Naive B cell (primary cell): ENCODE data around the gene NAA25. TPM values are rescaled to one million over a fixed set of nuclear protein-coding genes. Genes with fewer than 3 reads are reported as not detected.
A peak's percentile ranks its signal among the peaks of the same experiment; 100 is the strongest.
"Not testable (repeated sequence)": the region's sequence is repeated elsewhere in the genome, so short reads cannot be mapped to it uniquely, and the experiment has no call there.

Experiments
- ATAC-seq, 2 donors: fragments of 150-1000 bp; cut with Tn5 transposase; 2 replicates each; pipeline ENCODE4 v1.10.0; 2021; ENCODE audit warnings: low read depth in 2 of 2, mild to moderate bottlenecking in 2 of 2, moderate library complexity in 2 of 2
- DNase-seq: peaks from one replicate; pipeline ENCODE4 v3.0.0; 2022
- H3K27ac Mint-ChIP-seq, 6 donors: one replicate each; pipeline ENCODE4 v1.8.0; 2020 to 2022; ENCODE audit warnings: mild to moderate bottlenecking in 6 of 6, mixed read lengths in 6 of 6, moderate library complexity in 5 of 6, inconsistent platforms in 2 of 6
- H3K27me3 Mint-ChIP-seq, 3 donors: one replicate each; pipeline ENCODE4 v1.8.0; 2021 to 2022; ENCODE audit warnings: mixed read lengths in 3 of 3, mild to moderate bottlenecking in 1 of 3
- H3K36me3 Mint-ChIP-seq, 2 donors: one replicate each; pipeline ENCODE4 v1.8.0; 2020 to 2022; ENCODE audit warnings: mixed read lengths in 2 of 2, inconsistent platforms in 1 of 2, mild to moderate bottlenecking in 1 of 2
- H3K4me1 Mint-ChIP-seq, 3 donors: one replicate each; pipeline ENCODE4 v1.8.0; 2020 to 2022; ENCODE audit warnings: mixed read lengths in 3 of 3, inconsistent platforms in 1 of 3, mild to moderate bottlenecking in 1 of 3, moderate library complexity in 1 of 3
- H3K4me3 Mint-ChIP-seq, 8 donors: one replicate each; pipeline ENCODE4 v1.8.0; 2020 to 2022; ENCODE audit warnings: mild to moderate bottlenecking in 8 of 8, mixed read lengths in 8 of 8, moderate library complexity in 8 of 8, inconsistent platforms in 2 of 8
- H3K9me3 Mint-ChIP-seq, 7 donors: one replicate each; pipeline ENCODE4 v1.8.0; 2020 to 2022; ENCODE audit warnings: mixed read lengths in 7 of 7, mild to moderate bottlenecking in 5 of 7, inconsistent platforms in 2 of 7, moderate library complexity in 1 of 7
- polyA plus RNA-seq, 6 donors: library from polyadenylated mRNA; unstranded; fragments of 300-500 nt; fragmentation: Illumina TruSeq; gene quantifications; one replicate each; pipeline ENCODE4 v1.2.3, GENCODE V29; 2021; ENCODE audit warnings: low read depth in 6 of 6

Gene NAA25
- polyA plus RNA-seq, 6 donors from 2014 or later, result 8.8 to 16.8 (median 10.2) TPM

- H3K4me3 Mint-ChIP-seq, result no peak overlapping the region
- no peaks in the 10 kb centered on the region for H3K36me3 Mint-ChIP-seq
- H3K27ac Mint-ChIP-seq, result peak overlapping the region in 1 of 6 donors; percentile 15
- no peak for ATAC-seq
- no peaks in the 10 kb centered on the region for H3K27me3 Mint-ChIP-seq
- H3K4me1 Mint-ChIP-seq, result peaks cover 32 to 45% (median 41%) of the 10 kb centered on the region in 3 donors
- H3K9me3 Mint-ChIP-seq, result no peaks in the 10 kb centered on the region
- no peak for DNase-seq
These were observed 100.6 kb downstream of the NAA25 start for GRCh38 chr12:112007945-112008344.

DNA sequence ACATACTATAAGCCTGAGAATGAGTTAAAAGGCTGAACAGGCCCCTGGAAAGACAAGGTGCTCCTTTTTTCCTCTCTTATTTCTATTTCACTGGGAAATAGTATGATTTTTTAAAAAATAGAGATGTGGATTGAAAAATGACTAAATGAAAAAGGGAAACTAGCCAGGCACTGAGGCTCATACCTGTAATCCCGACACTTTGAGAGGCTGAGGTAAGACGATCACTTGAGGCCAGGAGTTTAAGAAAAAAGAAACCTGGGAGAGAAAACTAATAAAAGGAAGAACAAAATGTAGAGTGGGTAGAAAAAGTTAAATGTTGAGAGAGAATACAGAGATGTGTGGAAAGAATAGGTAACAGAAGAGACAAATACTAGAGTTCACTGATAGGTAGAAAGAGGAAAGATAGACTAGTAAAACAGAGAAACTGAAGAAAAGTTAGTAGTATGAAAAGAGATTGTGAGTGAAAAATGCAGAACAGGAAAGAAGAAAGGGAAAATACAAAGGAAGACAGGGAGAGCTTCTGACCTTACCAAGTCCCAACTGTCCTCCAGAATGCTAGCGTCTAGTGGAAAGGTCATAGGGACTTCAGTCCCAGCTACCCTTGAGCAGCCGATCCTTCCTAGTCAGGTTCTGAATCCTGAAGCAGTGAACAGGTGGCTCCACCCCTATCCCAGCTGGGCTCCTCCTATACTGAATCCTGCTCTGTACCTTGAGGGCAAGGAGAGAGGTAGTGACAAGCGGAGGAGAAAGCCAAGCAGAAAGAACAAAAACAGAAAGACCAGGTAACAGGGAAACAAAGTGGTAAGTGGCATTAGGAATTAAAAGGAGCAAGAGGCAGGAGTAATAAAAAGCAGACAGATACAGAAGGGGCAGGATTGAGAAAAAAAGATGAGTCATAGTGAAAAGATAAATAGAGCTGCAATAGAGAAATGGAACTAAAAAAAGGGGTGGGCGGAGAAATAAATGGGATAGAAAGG, 102.9 kb downstream of the NAA25 start:
- no peak for ATAC-seq
- no peak overlapping the region for H3K4me3 Mint-ChIP-seq

DNA sequence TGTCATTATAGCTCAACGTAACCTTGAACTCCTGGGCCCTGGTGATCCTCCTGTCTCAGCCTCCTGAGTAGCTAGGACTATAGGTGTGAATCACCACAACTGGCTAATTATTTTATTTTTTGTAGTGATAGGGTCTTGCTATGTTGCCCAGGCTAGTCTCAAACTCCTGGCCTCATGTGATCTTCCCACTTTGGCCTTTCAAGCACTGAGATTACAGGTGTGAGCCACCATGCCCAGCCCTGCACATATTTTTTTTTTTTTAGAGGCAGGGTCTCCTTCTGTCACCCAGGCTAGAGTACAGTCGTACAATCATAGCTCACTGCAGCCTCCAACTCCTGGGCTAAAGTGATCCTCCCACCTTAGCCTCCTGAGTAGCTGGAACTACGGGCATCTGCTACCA, 104.5 kb downstream of the NAA25 start:
- H3K4me1 Mint-ChIP-seq, result peaks cover 29 to 44% (median 44%) of the 10 kb centered on the region in 3 donors
- no peak for ATAC-seq
- no peaks in the 10 kb centered on the region for H3K9me3 Mint-ChIP-seq
- no peak overlapping the region for H3K4me3 Mint-ChIP-seq
- H3K27ac Mint-ChIP-seq, result no peak overlapping the region
- no peaks in the 10 kb centered on the region for H3K36me3 Mint-ChIP-seq
- no peak for DNase-seq
- H3K27me3 Mint-ChIP-seq, result peaks cover 0 to 9% (median 6%) of the 10 kb centered on the region in 3 donors

More for the DNA sequence above, 102.9 kb downstream of the NAA25 start:
- peaks cover 25 to 50% (median 40%) of the 10 kb centered on the region in 3 donors for H3K4me1 Mint-ChIP-seq
- peak overlapping the region in 4 of 6 donors; percentile 3 to 32 (median 16) for H3K27ac Mint-ChIP-seq
- peaks cover 0 to 7% (median 2%) of the 10 kb centered on the region in 3 donors for H3K27me3 Mint-ChIP-seq
- DNase-seq, result no peak
- H3K9me3 Mint-ChIP-seq, result no peaks in the 10 kb centered on the region
- no peaks in the 10 kb centered on the region for H3K36me3 Mint-ChIP-seq

DNA sequence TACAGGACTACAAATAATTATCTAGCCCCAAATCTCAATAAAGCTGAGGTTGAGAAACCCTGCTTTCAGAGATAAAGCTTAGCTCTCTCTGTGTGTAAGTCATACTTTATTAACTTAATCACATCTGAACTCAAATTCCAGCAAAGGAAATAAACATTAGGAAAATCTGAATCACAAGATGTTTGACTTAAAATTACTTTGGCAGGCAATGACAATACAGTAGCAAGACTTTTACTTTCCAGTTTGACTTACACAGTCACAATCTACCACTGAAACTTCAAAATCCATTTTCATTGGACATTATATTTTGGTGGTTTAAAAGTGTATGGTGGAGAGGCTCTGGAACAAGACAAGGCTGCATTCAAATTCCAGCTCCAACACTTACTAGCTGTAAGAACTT, 107.0 kb downstream of the NAA25 start:
- Mint-ChIP-seq H3K36me3 (no peaks in the 10 kb centered on the region), H3K27ac (peak overlapping the region in 1 of 6 donors; percentile 58), H3K4me3 (peak overlapping the region in 6 of 8 donors; percentile 53 to 87 (median 78)), H3K4me1 (peaks cover 25 to 44% (median 34%) of the 10 kb centered on the region in 3 donors), H3K27me3 (peaks cover 0 to 14% (median 12%) of the 10 kb centered on the region in 3 donors), H3K9me3 (no peaks in the 10 kb centered on the region)
- DNase-seq (no peak), ATAC-seq (no peak)

GRCh38 chr12:112000820-112001219, 107.8 kb downstream of the NAA25 start:
- Mint-ChIP-seq H3K4me1 (peaks cover 21 to 38% (median 36%) of the 10 kb centered on the region in 3 donors), H3K4me3 (peak overlapping the region in 3 of 8 donors; percentile 16 to 75 (median 23)), H3K27ac (peak overlapping the region in 1 of 6 donors; percentile 53), H3K9me3 (no peaks in the 10 kb centered on the region), H3K27me3 (peaks cover 0 to 14% (median 12%) of the 10 kb centered on the region in 3 donors), H3K36me3 (no peaks in the 10 kb centered on the region)
- DNase-seq, result no peak
- ATAC-seq, result no peak

- not testable (repeated sequence) for ATAC-seq, H3K36me3 Mint-ChIP-seq, DNase-seq, H3K4me3 Mint-ChIP-seq, H3K9me3 Mint-ChIP-seq, H3K27ac Mint-ChIP-seq
- H3K4me1 Mint-ChIP-seq, result peaks cover 28 to 51% (median 44%) of the 10 kb centered on the region in 3 donors
- peaks cover 0 to 14% (median 12%) of the 10 kb centered on the region in 3 donors for H3K27me3 Mint-ChIP-seq
These were observed 109.5 kb downstream of the NAA25 start for GRCh38 chr12:111999129-111999528.

DNA sequence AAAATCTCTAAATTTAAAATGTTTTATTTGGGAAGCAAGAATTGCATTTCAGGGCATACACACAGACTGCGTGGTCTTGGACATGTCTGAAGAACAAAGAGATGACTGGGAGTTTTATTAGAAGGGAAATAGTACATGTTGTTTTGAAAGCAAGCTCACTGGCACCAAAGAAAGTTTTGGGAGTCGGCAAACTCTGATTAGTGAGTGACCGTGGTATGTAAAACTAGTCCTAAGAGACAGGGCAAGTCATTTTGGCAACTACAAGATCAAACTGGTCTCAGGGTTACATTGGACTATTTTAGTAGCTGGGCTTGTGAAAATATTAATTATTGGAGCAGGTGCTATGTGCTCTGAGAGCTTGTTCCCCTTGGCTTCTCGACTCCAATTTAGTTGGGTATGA, 110.6 kb downstream of the NAA25 start:
- H3K27ac Mint-ChIP-seq, result no peak overlapping the region
- peaks cover 0 to 20% (median 12%) of the 10 kb centered on the region in 3 donors for H3K27me3 Mint-ChIP-seq

GRCh38 chr12:111997300-111997699, 111.3 kb downstream of the NAA25 start:
- Mint-ChIP-seq H3K27me3 (peaks cover 0 to 16% (median 12%) of the 10 kb centered on the region in 3 donors), H3K4me3 (no peak overlapping the region)

More for the DNA sequence above, 110.6 kb downstream of the NAA25 start:
- Mint-ChIP-seq H3K4me1 (peaks cover 39 to 57% (median 54%) of the 10 kb centered on the region in 3 donors), H3K9me3 (no peaks in the 10 kb centered on the region), H3K4me3 (no peak overlapping the region), H3K36me3 (no peaks in the 10 kb centered on the region)
- DNase-seq (no peak), ATAC-seq (no peak)

DNA sequence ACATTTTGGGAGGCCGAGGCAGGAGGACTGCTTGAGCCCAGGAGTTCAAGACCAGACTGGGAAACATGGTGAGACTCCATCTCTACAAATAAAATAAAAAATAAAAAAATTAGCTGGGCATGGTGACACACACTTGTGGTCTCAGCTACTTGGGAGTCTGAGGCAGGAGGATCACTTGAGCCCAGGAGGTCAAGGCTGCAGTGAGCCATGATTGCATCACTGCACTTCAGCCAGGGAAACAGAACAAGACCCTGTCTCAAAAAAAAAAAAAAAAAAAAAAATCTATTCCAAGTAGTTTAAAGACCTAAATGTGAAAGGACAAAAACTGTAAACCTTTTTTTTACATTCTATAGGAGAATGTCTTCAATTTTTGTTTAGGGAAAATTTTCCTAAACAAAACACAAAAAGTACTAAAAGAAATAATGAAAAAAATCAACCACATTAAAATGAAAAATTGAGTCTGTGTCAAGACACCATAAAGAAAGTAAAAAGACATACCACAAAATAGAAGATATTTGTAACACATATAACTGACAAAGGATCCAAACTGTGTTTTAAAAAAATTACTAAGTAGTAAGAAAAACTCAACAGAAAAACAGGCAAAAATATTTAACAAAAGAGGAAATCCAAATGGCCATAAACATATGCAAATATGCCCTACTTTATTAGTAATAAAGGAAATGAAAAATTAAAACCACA, 112.7 kb downstream of the NAA25 start:
- H3K27me3 Mint-ChIP-seq, result peaks cover 0 to 20% (median 18%) of the 10 kb centered on the region in 3 donors
- DNase-seq (no peak), ATAC-seq (no peak)
- no peak overlapping the region for H3K27ac Mint-ChIP-seq
- H3K36me3 Mint-ChIP-seq, result peaks cover 0 to 6% of the 10 kb centered on the region in 2 donors
- H3K4me1 Mint-ChIP-seq, result peaks cover 38 to 52% (median 52%) of the 10 kb centered on the region in 3 donors
- no peaks in the 10 kb centered on the region for H3K9me3 Mint-ChIP-seq
- no peak overlapping the region for H3K4me3 Mint-ChIP-seq

More at GRCh38 chr12:111997300-111997699, 111.3 kb downstream of the NAA25 start:
- H3K9me3 Mint-ChIP-seq, result no peaks in the 10 kb centered on the region
- DNase-seq (no peak), ATAC-seq (no peak)
- no peaks in the 10 kb centered on the region for H3K36me3 Mint-ChIP-seq
- H3K27ac Mint-ChIP-seq, result no peak overlapping the region
- peaks cover 38 to 57% (median 54%) of the 10 kb centered on the region in 3 donors for H3K4me1 Mint-ChIP-seq

- H3K36me3 Mint-ChIP-seq, H3K9me3 Mint-ChIP-seq: not testable (repeated sequence)
- DNase-seq, result peak; percentile 69
- peak overlapping the region; percentile 70 to 91 (median 86) for H3K4me3 Mint-ChIP-seq
- peak; percentile 66 to 81 for ATAC-seq
- H3K27ac Mint-ChIP-seq, result peak overlapping the region in 3 of 6 donors; percentile 24 to 84 (median 62)
- peaks cover 35 to 46% (median 46%) of the 10 kb centered on the region in 3 donors for H3K4me1 Mint-ChIP-seq
- H3K27me3 Mint-ChIP-seq, result peaks cover 5 to 19% (median 12%) of the 10 kb centered on the region in 3 donors
These were observed 114.1 kb downstream of the NAA25 start for GRCh38 chr12:111994211-111995111.

- H3K4me1 Mint-ChIP-seq, result peaks cover 36 to 46% (median 44%) of the 10 kb centered on the region in 3 donors
- peak overlapping the region in 3 of 6 donors; percentile 21 to 78 (median 66) for H3K27ac Mint-ChIP-seq
- DNase-seq, result no peak
These were observed 115.1 kb downstream of the NAA25 start for GRCh38 chr12:111993292-111994150.

More at GRCh38 chr12:111993292-111994150, 115.1 kb downstream of the NAA25 start:
- Mint-ChIP-seq H3K4me3 (peak overlapping the region; percentile 70 to 91 (median 86)), H3K27me3 (peaks cover 8 to 20% (median 15%) of the 10 kb centered on the region in 3 donors), H3K9me3 (no peaks in the 10 kb centered on the region), H3K36me3 (peaks cover 0 to 15% of the 10 kb centered on the region in 2 donors)
- no peak for ATAC-seq
